ENCODE measurements around the gene MRPS18A.

The MRPS18A gene

GRCh38 chr6:43695967-43696291 is 8.3 kb upstream of the MRPS18A start:
- no peak for DNase-seq

GRCh38 chr6:43695215-43695966 is 7.8 kb upstream of the MRPS18A start:
- DNase-seq, result no peak

GRCh38 chr6:43689421-43689820 is 1.8 kb upstream of the MRPS18A start:
- no peak for DNase-seq

- no peak for DNase-seq
These were observed 533 bp downstream of the MRPS18A start for GRCh38 chr6:43687079-43687436.

GRCh38 chr6:43683708-43684455 is 3.7 kb downstream of the MRPS18A start:
- no peak for DNase-seq

GRCh38 chr6:43682724-43683429 is 4.7 kb downstream of the MRPS18A start:
- DNase-seq, result no peak

GRCh38 chr6:43681303-43681702 is 6.3 kb downstream of the MRPS18A start:
- no peak for DNase-seq

- no peak for DNase-seq
These were observed 7.0 kb downstream of the MRPS18A start for GRCh38 chr6:43680308-43681200.

GRCh38 chr6:43679057-43679456 is 8.5 kb downstream of the MRPS18A start:
- DNase-seq, result no peak

GRCh38 chr6:43678341-43678740 is 9.2 kb downstream of the MRPS18A start:
- DNase-seq, result no peak

GRCh38 chr6:43677759-43678158 is 9.8 kb downstream of the MRPS18A start:
- DNase-seq, result no peak

- no peak for DNase-seq
These were observed 10.5 kb downstream of the MRPS18A start for GRCh38 chr6:43676962-43677606.

GRCh38 chr6:43674921-43675320 is 12.7 kb downstream of the MRPS18A start:
- DNase-seq, result no peak

- no peak for DNase-seq
These were observed 13.3 kb downstream of the MRPS18A start for GRCh38 chr6:43674291-43674690.

- DNase-seq, result no peak
These were observed 14.0 kb downstream of the MRPS18A start for GRCh38 chr6:43673444-43674084.

- DNase-seq, result no peak
These were observed 15.5 kb downstream of the MRPS18A start for GRCh38 chr6:43671801-43672690.

GRCh38 chr6:43671011-43671800 is 16.4 kb downstream of the MRPS18A start:
- no peak for DNase-seq

- DNase-seq, result no peak
These were observed 17.0 kb downstream of the MRPS18A start for GRCh38 chr6:43670623-43670986.

- DNase-seq, result no peak
These were observed 17.5 kb downstream of the MRPS18A start for GRCh38 chr6:43669922-43670622.

Measured in activated CD4-positive, alpha-beta T cell treated with anti-CD3 and anti-CD28 coated beads, Interleukin-2, amount 50 U/mL, for 4 hours (primary cell).